GM18517 (cell line): ENCODE measurements around the gene DCTN2.
"Not testable (repeated sequence)": the region's sequence is repeated elsewhere in the genome, so short reads cannot be mapped to it uniquely, and the experiment has no call there.

Experiments
- ATAC-seq: cut with Tn5 transposase; IDR thresholded peaks from one replicate; pipeline ENCODE4 v1.9.1; 2021; ENCODE audit warnings: mild to moderate bottlenecking, moderate library complexity; ENCODE audit not compliant: unreplicated experiment

DCTN2 gene

GRCh38 chr12:57577981-57578758, 31.2 kb upstream of the DCTN2 start:
- no peak for ATAC-seq

- ATAC-seq, result no peak
Measured at GRCh38 chr12:57576613-57577160, 29.7 kb upstream of the DCTN2 start.

- ATAC-seq, result no peak
Measured at GRCh38 chr12:57575771-57576612, 29.0 kb upstream of the DCTN2 start.

- no peak for ATAC-seq
Measured at GRCh38 chr12:57574795-57575194, 27.8 kb upstream of the DCTN2 start.

- no peak for ATAC-seq
Measured at GRCh38 chr12:57571926-57572762, 25.2 kb upstream of the DCTN2 start.

GRCh38 chr12:57570438-57570837, 23.4 kb upstream of the DCTN2 start:
- not testable (repeated sequence) for ATAC-seq

GRCh38 chr12:57569858-57570257, 22.9 kb upstream of the DCTN2 start:
- ATAC-seq, result no peak

GRCh38 chr12:57568838-57569237, 21.8 kb upstream of the DCTN2 start:
- no peak for ATAC-seq

GRCh38 chr12:57564178-57564740, 17.3 kb upstream of the DCTN2 start:
- ATAC-seq, result no peak

- no peak for ATAC-seq
Measured at GRCh38 chr12:57563358-57563757, 16.4 kb upstream of the DCTN2 start.

- not testable (repeated sequence) for ATAC-seq
Measured at GRCh38 chr12:57561117-57561516, 14.1 kb upstream of the DCTN2 start.

GRCh38 chr12:57560516-57560915, 13.5 kb upstream of the DCTN2 start:
- no peak for ATAC-seq

- no peak for ATAC-seq
Measured at GRCh38 chr12:57558864-57559263, 11.9 kb upstream of the DCTN2 start.

GRCh38 chr12:57554897-57555296, 7.9 kb upstream of the DCTN2 start:
- no peak for ATAC-seq

GRCh38 chr12:57554453-57554852, 7.5 kb upstream of the DCTN2 start:
- ATAC-seq, result no peak

GRCh38 chr12:57553343-57554202, 6.6 kb upstream of the DCTN2 start:
- ATAC-seq, result no peak

GRCh38 chr12:57552835-57553313, 5.9 kb upstream of the DCTN2 start:
- no peak for ATAC-seq

GRCh38 chr12:57552306-57552651, 5.3 kb upstream of the DCTN2 start:
- ATAC-seq, result no peak

GRCh38 chr12:57551637-57552305, 4.8 kb upstream of the DCTN2 start:
- no peak for ATAC-seq
